Measurements from ENCODE around the gene GSG1L2.

DNA sequence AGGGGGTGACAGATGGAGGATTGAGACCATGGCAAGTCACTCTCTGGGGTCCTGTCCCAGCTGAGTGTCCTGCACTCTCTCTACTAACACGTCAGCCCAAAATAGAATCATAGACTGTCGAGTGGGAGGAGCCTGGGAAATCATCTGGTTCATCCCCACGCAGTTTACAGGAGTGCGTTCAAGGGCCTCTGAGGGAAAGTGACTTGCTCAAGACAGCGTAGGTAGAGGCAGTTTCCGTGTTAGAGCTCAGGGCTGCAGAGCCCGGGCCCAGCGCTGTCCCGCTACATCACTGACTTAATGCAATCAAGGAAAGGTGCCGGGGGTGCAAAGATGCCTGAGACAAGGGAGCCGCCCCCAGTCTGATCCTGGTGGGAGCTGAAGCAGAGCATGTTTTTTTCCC lies 10.3 kb downstream of the GSG1L2 start:
- no peak for TF ChIP-seq CTCF (IDR thresholded peaks at IDR 0.05; ENCODE audit: insufficient read depth, low read depth, low read length)
- no peak for TF ChIP-seq EZH2 (IDR thresholded peaks at IDR 0.05; ENCODE audit: insufficient read depth, low read length)
